SK-N-SH (cell line): ENCODE data around the gene DIS3L. TPM values are rescaled to one million over a fixed set of nuclear protein-coding genes. Genes with fewer than 3 reads are reported as not detected.

Source experiments
- CTCF ChIA-PET: fragments of 300-600, 350-600 bp; formaldehyde crosslinking; extraction: SDS; loops from one replicate; lab custom pipeline; 2021; lab: Yijun Ruan, JAX
- POLR2A ChIA-PET: fragments of 350-600 bp; sonication (Branson Sonifier 250); formaldehyde crosslinking; extraction: SDS; loops from one replicate; lab custom pipeline; 2020; ENCODE audit warnings: antibody characterized with exemption, inconsistent platforms; lab: Yijun Ruan, JAX
- DNase-seq: peaks from one replicate; pipeline ENCODE4 v3.0.0; 2012
- H2AFZ ChIP-seq: fragments of 200-600 bp; sonication (generic); 2 replicates; pipeline ENCODE4 v1.8.1; 2016; ENCODE audit warnings: antibody characterized with exemption, mild to moderate bottlenecking, low read depth
- H3F3A ChIP-seq: fragments of 200-600 bp; sonication (generic); replicated peaks from 2 replicates; pipeline ENCODE3; 2016; ENCODE audit warnings: antibody characterized with exemption, mild to moderate bottlenecking; ENCODE audit not compliant: insufficient read depth
- H3K27ac ChIP-seq, 2 experiments: fragments of 200-500 bp in 1 of 2; fragments of 200-600 bp in 1 of 2; sonication (Bioruptor generic) in 1 of 2; sonication (generic), shearing (Covaris generic) in 1 of 2; 2 replicates each; pipeline versions ENCODE4 v1.5.1 to v1.6.1; 2014 to 2016; ENCODE audit warnings: low read depth in 2 of 2, inconsistent platforms in 1 of 2, low read length in 1 of 2, mild to moderate bottlenecking in 1 of 2, mixed read lengths in 1 of 2
- H3K27me3 ChIP-seq: fragments of 200-600 bp; sonication (generic), shearing (Covaris generic); 2 replicates; pipeline ENCODE4 v1.6.1; 2016; ENCODE audit warnings: mixed run types; ENCODE audit not compliant: insufficient read depth
- H3K36me3 ChIP-seq, 2 experiments: fragments of 200-500 bp in 1 of 2; fragments of 200-600 bp in 1 of 2; sonication (Bioruptor generic) in 1 of 2; sonication (generic) in 1 of 2; replicated peaks in 1 of 2; 2 replicates each; pipeline versions ENCODE3 to v1.5.1; 2014 to 2016; ENCODE audit warnings: low read length in 1 of 2, mild to moderate bottlenecking in 1 of 2; ENCODE audit not compliant: insufficient read depth in 2 of 2, control insufficient read depth in 1 of 2
- H3K4me1 ChIP-seq, 2 experiments: fragments of 200-500 bp in 1 of 2; fragments of 200-600 bp in 1 of 2; sonication (Bioruptor generic) in 1 of 2; sonication (generic), shearing (Covaris generic) in 1 of 2; 2 replicates each; pipeline versions ENCODE4 v1.5.1 to v1.6.1; 2014 to 2016; ENCODE audit warnings: low read depth in 1 of 2, low read length in 1 of 2, mixed run types in 1 of 2; ENCODE audit not compliant: insufficient read depth in 2 of 2, control insufficient read depth in 1 of 2
- H3K4me2 ChIP-seq: fragments of 200-600 bp; sonication (generic), shearing (Covaris generic); 2 replicates; pipeline ENCODE4 v1.6.1; 2017; ENCODE audit warnings: mixed run types
- H3K4me3 ChIP-seq, 2 experiments: fragments of 200-500 bp in 1 of 2; fragments of 200-600 bp in 1 of 2; sonication (Bioruptor generic) in 1 of 2; sonication (generic), shearing (Covaris generic) in 1 of 2; 2 replicates each; pipeline versions ENCODE4 v1.5.1 to v1.8.1; 2014 to 2016; ENCODE audit warnings: low read depth in 2 of 2, inconsistent platforms in 1 of 2, low read length in 1 of 2, mild to moderate bottlenecking in 1 of 2, mixed read lengths in 1 of 2, moderate library complexity in 1 of 2
- H3K79me2 ChIP-seq: fragments of 200-600 bp; sonication (generic); 2 replicates; pipeline ENCODE4 v1.8.1; 2017; ENCODE audit warnings: mild to moderate bottlenecking; ENCODE audit not compliant: insufficient read depth
- H3K9ac ChIP-seq: fragments of 200-600 bp; sonication (generic); 2 replicates; pipeline ENCODE4 v1.6.1; 2017; ENCODE audit warnings: mixed run types
- H3K9me2 ChIP-seq: fragments of 200-600 bp; sonication (generic); 2 replicates; pipeline ENCODE4 v1.6.1; 2017; ENCODE audit warnings: mixed run types
- H3K9me3 ChIP-seq: fragments of 200-600 bp; sonication (generic); 2 replicates; pipeline ENCODE4 v1.6.1; 2017; ENCODE audit warnings: mixed run types, mild to moderate bottlenecking, moderate library complexity
- H4K20me1 ChIP-seq: fragments of 200-600 bp; sonication (generic); 2 replicates; pipeline ENCODE4 v1.6.1; 2017; ENCODE audit warnings: mild to moderate bottlenecking, mixed run types; ENCODE audit not compliant: insufficient read depth
- CHD2 ChIP-seq: fragments of 150-350 bp; IDR thresholded peaks from 2 replicates; pipeline ENCODE4 v1.6.1; 2018; ENCODE audit warnings: low read length; ENCODE audit not compliant: partially characterized antibody
- ELF1 ChIP-seq: IDR thresholded peaks from 2 replicates; pipeline ENCODE4 v1.4.0; 2012
- EP300 ChIP-seq, 2 experiments: IDR thresholded peaks; 2 replicates each; pipeline versions ENCODE4 v1.4.0 to v1.6.1; 2012; ENCODE audit warnings: borderline replicate concordance in 1 of 2, low read depth in 1 of 2, low read length in 1 of 2
- EZH2phosphoT487 ChIP-seq: fragments of 200-600 bp; sonication (generic); IDR thresholded peaks from 2 replicates; pipeline ENCODE4 v1.6.1; 2017; ENCODE audit warnings: low read depth, mixed run types, mild to moderate bottlenecking, antibody characterized with exemption, moderate library complexity, borderline replicate concordance
- FOXJ3 ChIP-seq: sonication (generic); formaldehyde crosslinking; IDR thresholded peaks from 2 replicates; pipeline ENCODE4 v1.5.1; 2020; ENCODE audit warnings: mild to moderate bottlenecking, missing genetic modification reagents
- JUND ChIP-seq: IDR thresholded peaks from 2 replicates; pipeline ENCODE4 v1.4.0; 2012
- MEF2A ChIP-seq: IDR thresholded peaks from 2 replicates; pipeline ENCODE4 v1.4.0; 2012; ENCODE audit warnings: low read depth, borderline replicate concordance
- MXI1 ChIP-seq: IDR thresholded peaks from 2 replicates; pipeline ENCODE4 v1.6.1; 2012; ENCODE audit warnings: mild to moderate bottlenecking, low read depth, low read length, improper control_type of control experiment
- NFIC ChIP-seq: IDR thresholded peaks from 2 replicates; pipeline ENCODE4 v1.4.0; 2012; ENCODE audit warnings: borderline replicate concordance
- NRF1 ChIP-seq: IDR thresholded peaks from 2 replicates; pipeline ENCODE4 v1.6.1; 2012; ENCODE audit warnings: low read depth, mild to moderate bottlenecking, low read length
- RAD21 ChIP-seq: IDR thresholded peaks from 2 replicates; pipeline ENCODE4 v1.6.1; 2012; ENCODE audit warnings: mild to moderate bottlenecking, low read length
- RCOR1 ChIP-seq: fragments of 150-350 bp; IDR thresholded peaks from 2 replicates; pipeline ENCODE4 v1.6.1; 2017; ENCODE audit warnings: antibody characterized with exemption, low read length
- RFX5 ChIP-seq: IDR thresholded peaks from 2 replicates; pipeline ENCODE4 v1.6.1; 2012; ENCODE audit warnings: mild to moderate bottlenecking, improper control_type of control experiment, low read length
- RXRA ChIP-seq: IDR thresholded peaks from 2 replicates; pipeline ENCODE4 v1.4.0; 2012; ENCODE audit warnings: low read depth, mild to moderate bottlenecking, borderline replicate concordance
- SMC3 ChIP-seq: IDR thresholded peaks from 2 replicates; pipeline ENCODE4 v1.6.1; 2012; ENCODE audit warnings: low read depth, low read length, improper control_type of control experiment
- TAF1 ChIP-seq: IDR thresholded peaks from 2 replicates; pipeline ENCODE4 v1.6.1; 2012; ENCODE audit warnings: low read depth, mild to moderate bottlenecking, low read length, moderate library complexity, borderline replicate concordance
- WGBS: methylation state at CpG from one replicate; pipeline ENCODE4 v1.1.6; 2017; ENCODE audit warnings: low lambda C conversion rate; 5-methylcytosine and 5-hydroxymethylcytosine counted together
- polyA plus RNA-seq, 3 experiments: library from polyadenylated mRNA; depleted of rRNA; stranded (reverse); fragments of >200 nt; gene quantifications; 2 replicates each; pipeline ENCODE4 v1.2.3, GENCODE V29; 2012
- TF ChIP-seq, protein P1 (sequence below): fragments of 150-350 bp; IDR thresholded peaks from 2 replicates; pipeline ENCODE4 v1.6.1; 2016; ENCODE audit warnings: mild to moderate bottlenecking, low read depth, low read length
- TF ChIP-seq, protein P2 (sequence below): fragments of 150-350 bp; IDR thresholded peaks from 2 replicates; pipeline ENCODE4 v1.6.1; 2017; ENCODE audit warnings: antibody characterized with exemption, low read length, low read depth, borderline replicate concordance
- TF ChIP-seq, protein P3 (sequence below): IDR thresholded peaks from 2 replicates; pipeline ENCODE4 v1.4.0; 2012; ENCODE audit warnings: low read depth, borderline replicate concordance
- TF ChIP-seq, protein P4 (sequence below): IDR thresholded peaks from 2 replicates; pipeline ENCODE4; 2012
- TF ChIP-seq, protein P5 (sequence below): IDR thresholded peaks from 2 replicates; pipeline ENCODE4 v1.4.0; 2012; ENCODE audit warnings: low read depth, borderline replicate concordance

Gene DIS3L
- polyA plus RNA-seq, 1 of the 3 experiments (the other 2 are of a cell fraction) = 11.5 TPM

DNA sequence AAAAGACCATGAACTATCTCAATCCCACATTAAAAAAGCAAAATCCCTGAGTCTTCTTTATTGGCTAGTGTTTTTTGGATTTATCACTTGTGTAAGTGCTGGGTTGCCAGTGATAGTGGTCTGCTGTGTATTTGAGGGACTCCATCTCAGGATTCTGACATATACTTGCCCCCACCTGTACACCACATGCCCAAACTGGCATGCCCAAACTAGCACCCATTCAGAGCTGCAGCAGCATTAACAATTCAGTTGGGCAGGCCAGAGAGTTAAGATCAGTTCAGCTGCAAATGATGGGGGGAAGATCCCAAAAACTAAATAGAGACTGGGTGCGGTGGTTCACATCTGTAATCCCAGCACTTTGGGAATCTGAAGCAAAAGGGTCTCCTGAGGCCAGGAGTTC, 69.4 kb downstream of the DIS3L start:
- Histone ChIP-seq H3K4me3 (no peak overlapping the region), H3K9me2 (no peaks in the 10 kb centered on the region), H3K4me2 (no peak overlapping the region), H3K36me3 (no peaks in the 10 kb centered on the region), H3K9ac (no peak overlapping the region), H3K27me3 (no peaks in the 10 kb centered on the region), H4K20me1 (no peaks in the 10 kb centered on the region), H3K27ac (no peak overlapping the region), H2AFZ (no peak overlapping the region), H3K4me1 (no peaks in the 10 kb centered on the region), H3F3A (no peaks in the 10 kb centered on the region), H3K9me3 (no peaks in the 10 kb centered on the region), H3K79me2 (no peaks in the 10 kb centered on the region)
- no peak for TF ChIP-seq NRF1
- no peak for TF ChIP-seq MXI1
- no peak for TF ChIP-seq RAD21
- TF ChIP-seq NFIC = no peak
- 100% methylated on average over 1 of the region's 1 CpG for WGBS
- DNase-seq = no peak
- ChIA-PET CTCF (interaction anchor here (1.3 kb wide), 1 partner anchor 10 kb away, joined by 3 read pairs; no protein-coding TSS in a partner anchor), POLR2A (no interaction called here)

DNA sequence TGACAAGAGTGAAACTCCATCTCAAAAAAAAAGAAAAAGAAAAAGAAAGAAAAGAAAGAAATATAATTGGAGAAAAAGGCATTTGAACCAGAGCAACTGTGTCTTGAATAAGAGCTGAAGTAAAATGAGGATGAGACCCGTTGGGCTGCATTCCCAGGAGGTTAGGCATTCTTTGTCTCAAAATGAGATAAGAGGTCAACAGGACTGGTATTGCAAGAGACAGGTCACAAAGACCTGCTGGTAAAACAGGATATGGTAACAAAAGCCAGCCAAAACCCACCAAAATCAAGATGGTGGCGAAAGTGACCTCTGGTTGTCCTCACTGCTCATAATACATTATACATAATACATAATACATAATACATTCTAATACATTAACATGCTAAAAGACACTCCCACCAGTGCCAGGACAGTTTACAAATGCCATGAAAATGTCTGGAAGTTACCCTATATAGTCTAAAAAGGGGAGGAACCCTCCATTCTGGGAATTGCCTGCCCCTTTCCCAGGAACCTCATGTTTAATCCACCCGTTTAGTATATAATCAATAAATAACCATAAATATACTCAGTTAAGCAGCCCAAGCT, 71.7 kb downstream of the DIS3L start:
- no peak for DNase-seq
- Histone ChIP-seq H3K79me2 (no peaks in the 10 kb centered on the region), H3K9me3 (no peaks in the 10 kb centered on the region), H3K27ac (no peak overlapping the region), H3K9me2 (no peaks in the 10 kb centered on the region), H3K9ac (no peak overlapping the region), H4K20me1 (no peaks in the 10 kb centered on the region), H3K4me3 (no peak overlapping the region), H3K36me3 (no peaks in the 10 kb centered on the region), H3F3A (no peaks in the 10 kb centered on the region), H3K27me3 (no peaks in the 10 kb centered on the region), H3K4me1 (no peaks in the 10 kb centered on the region), H2AFZ (no peak overlapping the region), H3K4me2 (no peak overlapping the region)
- POLR2A ChIA-PET = no interaction called here
- no peak for TF ChIP-seq ELF1
- TF ChIP-seq TAF1 = no peak
- TF ChIP-seq, protein P1, sequence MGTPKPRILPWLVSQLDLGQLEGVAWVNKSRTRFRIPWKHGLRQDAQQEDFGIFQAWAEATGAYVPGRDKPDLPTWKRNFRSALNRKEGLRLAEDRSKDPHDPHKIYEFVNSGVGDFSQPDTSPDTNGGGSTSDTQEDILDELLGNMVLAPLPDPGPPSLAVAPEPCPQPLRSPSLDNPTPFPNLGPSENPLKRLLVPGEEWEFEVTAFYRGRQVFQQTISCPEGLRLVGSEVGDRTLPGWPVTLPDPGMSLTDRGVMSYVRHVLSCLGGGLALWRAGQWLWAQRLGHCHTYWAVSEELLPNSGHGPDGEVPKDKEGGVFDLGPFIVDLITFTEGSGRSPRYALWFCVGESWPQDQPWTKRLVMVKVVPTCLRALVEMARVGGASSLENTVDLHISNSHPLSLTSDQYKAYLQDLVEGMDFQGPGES = no peak
- TF ChIP-seq, protein P2, sequence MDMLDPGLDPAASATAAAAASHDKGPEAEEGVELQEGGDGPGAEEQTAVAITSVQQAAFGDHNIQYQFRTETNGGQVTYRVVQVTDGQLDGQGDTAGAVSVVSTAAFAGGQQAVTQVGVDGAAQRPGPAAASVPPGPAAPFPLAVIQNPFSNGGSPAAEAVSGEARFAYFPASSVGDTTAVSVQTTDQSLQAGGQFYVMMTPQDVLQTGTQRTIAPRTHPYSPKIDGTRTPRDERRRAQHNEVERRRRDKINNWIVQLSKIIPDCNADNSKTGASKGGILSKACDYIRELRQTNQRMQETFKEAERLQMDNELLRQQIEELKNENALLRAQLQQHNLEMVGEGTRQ = no peak
- TF ChIP-seq CHD2 = no peak
- TF ChIP-seq, protein P3, sequence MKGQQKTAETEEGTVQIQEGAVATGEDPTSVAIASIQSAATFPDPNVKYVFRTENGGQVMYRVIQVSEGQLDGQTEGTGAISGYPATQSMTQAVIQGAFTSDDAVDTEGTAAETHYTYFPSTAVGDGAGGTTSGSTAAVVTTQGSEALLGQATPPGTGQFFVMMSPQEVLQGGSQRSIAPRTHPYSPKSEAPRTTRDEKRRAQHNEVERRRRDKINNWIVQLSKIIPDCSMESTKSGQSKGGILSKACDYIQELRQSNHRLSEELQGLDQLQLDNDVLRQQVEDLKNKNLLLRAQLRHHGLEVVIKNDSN = no peak
- TF ChIP-seq, protein P4, sequence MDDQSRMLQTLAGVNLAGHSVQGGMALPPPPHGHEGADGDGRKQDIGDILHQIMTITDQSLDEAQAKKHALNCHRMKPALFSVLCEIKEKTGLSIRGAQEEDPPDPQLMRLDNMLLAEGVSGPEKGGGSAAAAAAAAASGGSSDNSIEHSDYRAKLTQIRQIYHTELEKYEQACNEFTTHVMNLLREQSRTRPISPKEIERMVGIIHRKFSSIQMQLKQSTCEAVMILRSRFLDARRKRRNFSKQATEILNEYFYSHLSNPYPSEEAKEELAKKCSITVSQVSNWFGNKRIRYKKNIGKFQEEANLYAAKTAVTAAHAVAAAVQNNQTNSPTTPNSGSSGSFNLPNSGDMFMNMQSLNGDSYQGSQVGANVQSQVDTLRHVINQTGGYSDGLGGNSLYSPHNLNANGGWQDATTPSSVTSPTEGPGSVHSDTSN = no peak
- no peak for TF ChIP-seq MEF2A
- TF ChIP-seq, protein P5, sequence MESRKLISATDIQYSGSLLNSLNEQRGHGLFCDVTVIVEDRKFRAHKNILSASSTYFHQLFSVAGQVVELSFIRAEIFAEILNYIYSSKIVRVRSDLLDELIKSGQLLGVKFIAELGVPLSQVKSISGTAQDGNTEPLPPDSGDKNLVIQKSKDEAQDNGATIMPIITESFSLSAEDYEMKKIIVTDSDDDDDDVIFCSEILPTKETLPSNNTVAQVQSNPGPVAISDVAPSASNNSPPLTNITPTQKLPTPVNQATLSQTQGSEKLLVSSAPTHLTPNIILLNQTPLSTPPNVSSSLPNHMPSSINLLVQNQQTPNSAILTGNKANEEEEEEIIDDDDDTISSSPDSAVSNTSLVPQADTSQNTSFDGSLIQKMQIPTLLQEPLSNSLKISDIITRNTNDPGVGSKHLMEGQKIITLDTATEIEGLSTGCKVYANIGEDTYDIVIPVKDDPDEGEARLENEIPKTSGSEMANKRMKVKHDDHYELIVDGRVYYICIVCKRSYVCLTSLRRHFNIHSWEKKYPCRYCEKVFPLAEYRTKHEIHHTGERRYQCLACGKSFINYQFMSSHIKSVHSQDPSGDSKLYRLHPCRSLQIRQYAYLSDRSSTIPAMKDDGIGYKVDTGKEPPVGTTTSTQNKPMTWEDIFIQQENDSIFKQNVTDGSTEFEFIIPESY = no peak
- TF ChIP-seq RFX5 = no peak
- TF ChIP-seq EP300 (IDR thresholded peaks at IDR 0.05; ENCODE audit: borderline replicate concordance in 1 of 2, low read depth in 1 of 2, low read length in 1 of 2) = no peak
- TF ChIP-seq FOXJ3 (CRISPR knock-in tag) = no peak
- no peak for TF ChIP-seq NFIC
- no peak for TF ChIP-seq NRF1
- no peak for TF ChIP-seq SMC3
- TF ChIP-seq EZH2phosphoT487 = no peak
- TF ChIP-seq JUND = no peak
- no peak for TF ChIP-seq RXRA
- TF ChIP-seq RCOR1 = no peak
- CTCF ChIA-PET = no interaction called here
- 93% methylated on average over 3 of the region's 3 CpGs for WGBS
